Measurements from ENCODE around the gene FDXR. TPM values are rescaled to one million over a fixed set of nuclear protein-coding genes. Genes with fewer than 3 reads are reported as not detected.

FDXR gene
- total RNA-seq, 2 donors from 2014 or later = 17.7 to 26.9 TPM

DNA sequence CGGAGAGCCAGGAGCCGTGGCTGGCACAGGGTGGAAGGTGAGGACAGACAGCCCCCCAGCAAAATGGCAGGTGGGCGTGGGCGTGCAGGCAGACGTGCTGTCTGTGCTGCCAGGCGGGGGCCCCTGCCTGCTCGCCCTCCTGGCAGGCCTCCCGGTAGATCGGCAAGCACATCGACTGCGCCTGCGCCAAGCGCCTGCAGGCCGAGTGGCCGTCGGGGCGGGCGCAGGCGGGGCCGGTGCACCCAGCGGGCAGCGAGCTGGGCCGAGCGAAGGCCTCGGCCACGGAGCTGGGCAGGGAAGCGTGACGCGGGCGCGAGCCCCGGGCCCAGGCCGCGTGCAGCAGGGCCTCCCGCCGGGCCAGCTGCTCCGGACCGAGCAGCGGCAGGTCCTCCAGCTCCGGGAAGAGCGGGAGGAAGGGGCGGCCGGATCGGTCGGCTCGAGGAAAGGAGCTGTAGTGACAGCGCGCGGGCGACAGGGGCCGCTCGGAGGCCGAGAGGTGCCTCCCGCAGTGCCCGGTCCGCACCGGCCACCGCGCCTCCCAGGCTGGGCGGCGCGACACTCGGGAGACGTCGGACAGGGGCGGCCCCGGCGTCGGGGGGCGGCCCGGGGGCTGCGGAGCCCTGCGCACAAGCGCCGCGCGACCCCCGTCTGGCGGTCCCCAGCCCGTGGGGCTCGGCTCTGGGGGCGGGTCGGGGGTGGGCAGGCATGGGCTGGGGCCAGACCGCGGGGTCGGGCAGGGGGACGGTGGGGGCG, 30.0 kb downstream of the FDXR start:
- Histone ChIP-seq H3K9ac (ENCODE audit: low read depth in 2 of 2, low read length in 2 of 2) (peak overlapping the region in 1 of 2 donors; percentile 39), H3K4me1 (no peaks in the 10 kb centered on the region), H3K27me3 (no peaks in the 10 kb centered on the region), H3K4me3 (peak overlapping the region; percentile 36), H3K27ac (no peak overlapping the region), H3K9me3 (no peaks in the 10 kb centered on the region), H3K36me3 (no peaks in the 10 kb centered on the region)
- peak; percentile 67 for DNase-seq
- intact Hi-C loops (cut with DNase I) = no loop called here
- peak; percentile 50 for TF ChIP-seq CTCF (IDR thresholded peaks at IDR 0.05)

- no peak overlapping the region for H3K27ac ChIP-seq
- intact Hi-C loops (cut with DNase I) = no loop called here
- H3K4me3 ChIP-seq = peak overlapping the region; percentile 36
- DNase-seq = no peak
- H3K4me1 ChIP-seq = no peaks in the 10 kb centered on the region
- H3K9me3 ChIP-seq = no peaks in the 10 kb centered on the region
- H3K9ac ChIP-seq (ENCODE audit: low read depth in 2 of 2, low read length in 2 of 2) = no peak overlapping the region
- no peak for TF ChIP-seq CTCF (IDR thresholded peaks at IDR 0.05)
- H3K36me3 ChIP-seq = no peaks in the 10 kb centered on the region
- H3K27me3 ChIP-seq = no peaks in the 10 kb centered on the region
Observed at GRCh38 chr17:74842146-74842598, 30.6 kb downstream of the FDXR start.

DNA sequence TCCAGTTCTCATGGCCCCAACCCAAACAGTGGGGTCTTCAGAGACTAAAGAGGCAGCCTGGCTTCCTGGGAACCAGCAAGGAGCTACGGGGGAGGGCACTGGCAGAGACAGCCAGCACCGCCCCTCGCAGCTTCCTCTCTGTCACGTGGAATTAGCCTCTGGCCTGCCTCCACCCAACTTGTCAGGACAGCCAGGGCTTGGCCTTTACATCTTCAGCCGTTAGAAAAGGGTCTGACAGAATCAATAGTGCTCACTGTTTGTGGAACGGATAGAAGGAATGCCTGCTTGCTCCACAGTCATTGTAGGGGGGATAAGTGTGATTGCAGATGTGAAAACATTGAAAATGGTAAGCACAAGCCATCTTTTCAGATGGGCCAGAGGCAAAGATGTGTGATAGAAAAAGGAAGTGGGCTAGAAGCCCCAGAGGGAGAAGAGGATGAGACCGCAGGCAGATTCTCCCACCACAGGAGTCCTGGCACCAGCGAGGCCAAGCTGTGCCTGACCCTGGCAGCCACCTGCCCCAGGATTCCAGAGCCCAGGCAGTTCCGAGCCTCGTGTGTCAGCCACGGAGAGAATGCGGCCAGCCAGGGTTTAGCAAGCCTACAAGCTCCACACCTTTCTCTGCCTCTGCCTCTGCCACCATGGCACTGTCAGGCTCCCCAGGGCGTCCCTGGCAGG, 31.7 kb downstream of the FDXR start:
- H3K9ac ChIP-seq (ENCODE audit: low read depth in 2 of 2, low read length in 2 of 2) = no peak overlapping the region
- intact Hi-C loops (cut with DNase I) = no loop called here
- no peak overlapping the region for H3K27ac ChIP-seq
- H3K4me1 ChIP-seq = no peaks in the 10 kb centered on the region
- DNase-seq = peak; percentile 49
- H3K27me3 ChIP-seq = no peaks in the 10 kb centered on the region
- H3K9me3 ChIP-seq = no peaks in the 10 kb centered on the region
- TF ChIP-seq CTCF (IDR thresholded peaks at IDR 0.05) = no peak
- no peak overlapping the region for H3K4me3 ChIP-seq
- no peaks in the 10 kb centered on the region for H3K36me3 ChIP-seq

DNA sequence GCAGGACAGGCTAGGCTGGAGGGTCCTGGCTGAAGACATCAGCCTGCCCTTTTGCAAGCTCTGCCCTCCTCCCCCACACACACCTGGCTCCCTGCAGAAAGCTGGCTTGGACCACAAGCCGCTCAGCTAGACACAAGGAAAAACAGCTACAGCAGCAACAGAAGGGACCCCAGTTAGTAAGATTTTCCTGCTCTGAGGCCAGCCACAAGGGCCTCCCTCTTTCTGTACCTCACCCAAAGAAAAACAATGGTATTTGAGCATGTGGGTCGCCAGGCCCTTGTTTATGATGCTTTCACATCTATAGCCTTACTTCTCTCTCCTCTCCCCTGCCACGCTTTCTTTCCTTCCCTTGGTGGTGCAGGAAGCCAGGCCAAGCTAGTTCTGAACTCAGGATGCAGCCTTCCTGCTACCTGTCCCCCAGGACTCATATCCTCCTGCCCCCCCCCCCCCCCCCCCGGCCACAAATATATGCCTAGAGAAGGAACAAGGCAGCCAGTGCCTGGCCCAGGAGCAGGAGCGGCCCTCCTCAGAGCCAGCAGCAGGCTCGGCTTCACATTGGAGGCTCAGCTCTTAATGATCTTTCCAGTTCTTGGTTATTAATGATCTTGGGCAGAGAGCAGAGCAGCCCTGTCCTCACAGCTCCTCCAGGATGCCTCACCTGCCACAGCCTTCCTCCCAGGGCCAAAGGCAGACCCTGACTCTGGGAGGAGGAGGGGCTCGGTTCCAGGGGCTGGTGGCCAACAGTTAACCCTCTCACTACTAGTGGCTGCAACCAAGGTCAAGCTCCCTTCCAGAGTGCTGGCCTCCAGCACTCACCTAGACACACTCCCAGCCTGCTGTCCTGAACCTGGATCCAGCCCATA, 32.6 kb downstream of the FDXR start:
- Histone ChIP-seq H3K9ac (ENCODE audit: low read depth in 2 of 2, low read length in 2 of 2) (no peak overlapping the region), H3K36me3 (no peaks in the 10 kb centered on the region), H3K4me1 (no peaks in the 10 kb centered on the region), H3K27ac (no peak overlapping the region), H3K9me3 (no peaks in the 10 kb centered on the region), H3K4me3 (no peak overlapping the region), H3K27me3 (no peaks in the 10 kb centered on the region)
- DNase-seq = no peak
- no peak for TF ChIP-seq CTCF (IDR thresholded peaks at IDR 0.05)
- intact Hi-C loops (cut with DNase I) = no loop called here

GRCh38 chr17:74838274-74838673, 34.5 kb downstream of the FDXR start:
- Histone ChIP-seq H3K36me3 (no peaks in the 10 kb centered on the region), H3K4me1 (no peaks in the 10 kb centered on the region), H3K27ac (no peak overlapping the region), H3K4me3 (no peak overlapping the region), H3K27me3 (no peaks in the 10 kb centered on the region), H3K9me3 (no peaks in the 10 kb centered on the region), H3K9ac (ENCODE audit: low read depth in 2 of 2, low read length in 2 of 2) (no peak overlapping the region)
- intact Hi-C loops (cut with DNase I) = no loop called here
- no peak for DNase-seq
- TF ChIP-seq CTCF (IDR thresholded peaks at IDR 0.05) = no peak

Measured in colonic mucosa (tissue), 4 donors.